Measurements from ENCODE around the gene MRC2. TPM values are rescaled to one million over a fixed set of nuclear protein-coding genes. Genes with fewer than 3 reads are reported as not detected.
"Not testable (repeated sequence)": the region's sequence is repeated elsewhere in the genome, so short reads cannot be mapped to it uniquely, and the experiment has no call there.

The MRC2 gene
- total and polyA plus RNA-seq, 2 experiments from 2014 or later = 222 to 756 TPM

- WGBS, 2 experiments (ENCODE audit: low coverage in 1 of 2, low lambda C conversion rate in 2 of 2, missing lambda C conversion rate in 2 of 2) = 94 to 96% methylated on average over 7 of the region's 7 CpGs
- H2AFZ ChIP-seq = no peak overlapping the region
- no peak overlapping the region for H3K4me2 ChIP-seq (ENCODE audit: unreplicated experiment)
- no peak for TF ChIP-seq EZH2 (IDR thresholded peaks at IDR 0.05; ENCODE audit: insufficient read depth, poor library complexity, severe bottlenecking)
- peaks cover 55% of the 10 kb centered on the region for H3K36me3 ChIP-seq (ENCODE audit: low read depth)
- no peaks in the 10 kb centered on the region for H3K9me2 ChIP-seq (ENCODE audit: insufficient read depth)
- H3K27me3 ChIP-seq (replicated peaks; ENCODE audit: insufficient read depth) = no peaks in the 10 kb centered on the region
- H3F3A ChIP-seq (ENCODE audit: insufficient read depth) = peaks cover 19% of the 10 kb centered on the region
- no peak overlapping the region for H3K9ac ChIP-seq
- H3K4me3 ChIP-seq = no peak overlapping the region
- no peaks in the 10 kb centered on the region for H3K9me3 ChIP-seq (ENCODE audit: low read depth)
- no peak overlapping the region for H3K27ac ChIP-seq
- in situ Hi-C loops (cut with MboI) = no loop called here
- H3K4me1 ChIP-seq (ENCODE audit: insufficient read depth) = no peaks in the 10 kb centered on the region
- no peaks in the 10 kb centered on the region for H4K20me1 ChIP-seq (ENCODE audit: insufficient read depth)
- H3K79me2 ChIP-seq (ENCODE audit: insufficient read depth) = peaks cover 46% of the 10 kb centered on the region
- DNase-seq = no peak
Measured at GRCh38 chr17:62605588-62605987, 21.9 kb upstream of the MRC2 start.

- Histone ChIP-seq H3K4me2 (ENCODE audit: unreplicated experiment) (no peak overlapping the region), H3K4me3 (no peak overlapping the region), H3K9ac (no peak overlapping the region), H4K20me1 (ENCODE audit: insufficient read depth) (no peaks in the 10 kb centered on the region), H3K4me1 (ENCODE audit: insufficient read depth) (peaks cover 26% of the 10 kb centered on the region), H3F3A (ENCODE audit: insufficient read depth) (peaks cover 34% of the 10 kb centered on the region), H3K9me2 (ENCODE audit: insufficient read depth) (no peaks in the 10 kb centered on the region), H3K27me3 (replicated peaks; ENCODE audit: insufficient read depth) (no peaks in the 10 kb centered on the region), H2AFZ (no peak overlapping the region), H3K36me3 (ENCODE audit: low read depth) (peaks cover 61% of the 10 kb centered on the region), H3K27ac (no peak overlapping the region), H3K9me3 (ENCODE audit: low read depth) (no peaks in the 10 kb centered on the region), H3K79me2 (ENCODE audit: insufficient read depth) (peaks cover 18% of the 10 kb centered on the region; the same call in 1 of the 2 replicates)
- DNase-seq = no peak
- TF ChIP-seq EZH2 (IDR thresholded peaks at IDR 0.05; ENCODE audit: insufficient read depth, poor library complexity, severe bottlenecking) (no peak), EZH2phosphoT487 (IDR thresholded peaks at IDR 0.05; ENCODE audit: insufficient read depth, low read depth) (no peak)
- in situ Hi-C loops (cut with MboI) = no loop called here
- 96 to 99% methylated on average over 5 of the region's 5 CpGs for WGBS, 2 experiments (ENCODE audit: low coverage in 1 of 2, low lambda C conversion rate in 2 of 2, missing lambda C conversion rate in 2 of 2)
Measured at GRCh38 chr17:62611292-62611691, 16.2 kb upstream of the MRC2 start.

- Histone ChIP-seq H3K4me2 (ENCODE audit: unreplicated experiment) (no peak overlapping the region), H3K9me2 (ENCODE audit: insufficient read depth) (no peaks in the 10 kb centered on the region), H3K79me2 (ENCODE audit: insufficient read depth) (peaks cover 17% of the 10 kb centered on the region; the same call in 1 of the 2 replicates), H3K9me3 (ENCODE audit: low read depth) (no peaks in the 10 kb centered on the region), H4K20me1 (ENCODE audit: insufficient read depth) (no peaks in the 10 kb centered on the region), H3K27ac (0 out of 2 replicates have a peak overlapping the region, but pooled peaks have one; percentile 92), H3K4me1 (ENCODE audit: insufficient read depth) (peaks cover 26% of the 10 kb centered on the region), H3K4me3 (no peak overlapping the region), H3F3A (ENCODE audit: insufficient read depth) (peaks cover 34% of the 10 kb centered on the region), H3K27me3 (replicated peaks; ENCODE audit: insufficient read depth) (no peaks in the 10 kb centered on the region), H2AFZ (no peak overlapping the region), H3K36me3 (ENCODE audit: low read depth) (peaks cover 57% of the 10 kb centered on the region), H3K9ac (no peak overlapping the region)
- in situ Hi-C loops (cut with MboI) = no loop called here
- DNase-seq = no peak
- TF ChIP-seq EZH2phosphoT487 (IDR thresholded peaks at IDR 0.05; ENCODE audit: insufficient read depth, low read depth) = no peak
- 89 to 90% methylated on average over 8 of the region's 8 CpGs for WGBS, 2 experiments (ENCODE audit: low coverage in 1 of 2, low lambda C conversion rate in 2 of 2, missing lambda C conversion rate in 2 of 2)
Measured at GRCh38 chr17:62611728-62612127, 15.7 kb upstream of the MRC2 start.

GRCh38 chr17:62612289-62612688 is 15.2 kb upstream of the MRC2 start:
- H3K4me3 ChIP-seq; H3K9me3 ChIP-seq (ENCODE audit: low read depth); H3K4me2 ChIP-seq (ENCODE audit: unreplicated experiment); in situ Hi-C loops (cut with MboI); H2AFZ ChIP-seq; DNase-seq; H4K20me1 ChIP-seq (ENCODE audit: insufficient read depth); H3K27me3 ChIP-seq (replicated peaks; ENCODE audit: insufficient read depth); H3K9me2 ChIP-seq (ENCODE audit: insufficient read depth): not testable (repeated sequence)
- Histone ChIP-seq H3K4me1 (ENCODE audit: insufficient read depth) (peaks cover 29% of the 10 kb centered on the region), H3F3A (ENCODE audit: insufficient read depth) (peaks cover 34% of the 10 kb centered on the region), H3K27ac (peak overlapping the region; percentile 92), H3K9ac (peak overlapping the region; percentile 84; the same call in 1 of the 2 replicates), H3K79me2 (ENCODE audit: insufficient read depth) (0 out of 2 replicates have a peak, but pooled peaks cover 12% of the 10 kb centered on the region), H3K36me3 (ENCODE audit: low read depth) (peaks cover 53% of the 10 kb centered on the region)
- 93 to 96% methylated on average over 12 of the region's 12 CpGs for WGBS, 2 experiments (ENCODE audit: low coverage in 1 of 2, low lambda C conversion rate in 2 of 2, missing lambda C conversion rate in 2 of 2)

- in situ Hi-C loops (cut with MboI) = not testable (repeated sequence)
- peak; percentile 61 for DNase-seq
- 30% methylated on average over 4 of the region's 4 CpGs for WGBS, 2 experiments (ENCODE audit: low coverage in 1 of 2, low lambda C conversion rate in 2 of 2, missing lambda C conversion rate in 2 of 2)
Measured at GRCh38 chr17:62613095-62613494, 14.4 kb upstream of the MRC2 start.

More at GRCh38 chr17:62613095-62613494, 14.4 kb upstream of the MRC2 start:
- peak overlapping the region; percentile 47 for H3K4me3 ChIP-seq
- peak overlapping the region; percentile 92 for H3K27ac ChIP-seq
- peak overlapping the region; percentile 84 for H3K9ac ChIP-seq
- 0 out of 2 replicates have a peak, but pooled peaks cover 12% of the 10 kb centered on the region for H3K79me2 ChIP-seq (ENCODE audit: insufficient read depth)
- H3K4me1 ChIP-seq (ENCODE audit: insufficient read depth) = peaks cover 31% of the 10 kb centered on the region
- H3F3A ChIP-seq (ENCODE audit: insufficient read depth) = peaks cover 34% of the 10 kb centered on the region
- not testable (repeated sequence) for H4K20me1 ChIP-seq (ENCODE audit: insufficient read depth); H3K9me3 ChIP-seq (ENCODE audit: low read depth); H3K9me2 ChIP-seq (ENCODE audit: insufficient read depth); H2AFZ ChIP-seq; H3K27me3 ChIP-seq (replicated peaks; ENCODE audit: insufficient read depth)
- H3K36me3 ChIP-seq (ENCODE audit: low read depth) = peaks cover 47% of the 10 kb centered on the region
- peak overlapping the region; percentile 24 for H3K4me2 ChIP-seq (ENCODE audit: unreplicated experiment)

All from GM23248 (cell line).